SK-N-SH treated with all-trans-retinoic acid at 6 μM for 48 hours (cell line): ENCODE results near the gene PTCD1.

Experiments used
- ARNTL ChIP-seq: fragments of 450-650 bp; formaldehyde crosslinking; IDR thresholded peaks from 2 replicates; pipeline ENCODE4 v1.5.0; 2020; ENCODE audit warnings: low read depth, mild to moderate bottlenecking, moderate library complexity, borderline replicate concordance
- PPARA ChIP-seq: fragments of 250-450 bp; sonication (Bioruptor Pico); IDR thresholded peaks from 2 replicates; pipeline ENCODE4 v1.5.0; 2020; ENCODE audit warnings: mild to moderate bottlenecking, borderline replicate concordance
- SNAI2 ChIP-seq: fragments of 250-450 bp; sonication (Bioruptor Pico); IDR thresholded peaks from 2 replicates; pipeline ENCODE4 v1.5.0; 2020; ENCODE audit warnings: mild to moderate bottlenecking, moderate library complexity

- TF ChIP-seq SNAI2 (CRISPR knock-in tag) (no peak), PPARA (CRISPR knock-in tag) (no peak), ARNTL (CRISPR knock-in tag) (no peak)
Observed at GRCh38 chr7:99449326-99449725, 10.7 kb upstream of the PTCD1 start.
